MM.1S (cell line): Measurements from ENCODE around the gene ZC3H4.

Experiments used
- CTCF ChIP-seq: fragments of 300-600 bp; sonication (generic); IDR thresholded peaks from 2 replicates; pipeline ENCODE4 v1.5.1; 2016; ENCODE audit warnings: antibody characterized with exemption, low read length, mixed read lengths
- EZH2 ChIP-seq: fragments of 300-600 bp; sonication (generic); optimal IDR thresholded peaks from 2 replicates; pipeline ENCODE3; 2017; ENCODE audit warnings: low read depth, mild to moderate bottlenecking, antibody characterized with exemption, low read length, mixed read lengths
- EZH2phosphoT487 ChIP-seq: fragments of 300-600 bp; sonication (generic); IDR thresholded peaks from 2 replicates; pipeline ENCODE4 v1.6.1; 2018; ENCODE audit warnings: antibody characterized with exemption, low read length

GRCh38 chr19:47024502-47024901, 89.1 kb downstream of the ZC3H4 start:
- TF ChIP-seq CTCF: no peak
- no peak for TF ChIP-seq EZH2phosphoT487
- TF ChIP-seq EZH2: no peak
